OCI-LY7 (cell line): Measurements from ENCODE around the gene DDC. TPM values are rescaled to one million over a fixed set of nuclear protein-coding genes. Genes with fewer than 3 reads are reported as not detected.

Experiments used
- BruUV-seq: library from RNA; stranded (reverse); fragments of 400-500 nt; replicated peaks from 2 replicates; lab custom pipeline; 2021; lab: Mats Ljungman, UMichigan
- CTCF ChIA-PET: fragments of 300-600 bp; sonication (Branson Sonifier 250); formaldehyde crosslinking; loops from one replicate; lab custom pipeline; 2022; ENCODE audit warnings: antibody characterized with exemption; ENCODE audit not compliant: unreplicated experiment; lab: Charles Lee
- POLR2A ChIA-PET: fragments of 300-600 bp; sonication (Branson Sonifier 250); formaldehyde crosslinking; loops from one replicate; lab custom pipeline; 2022; ENCODE audit warnings: antibody characterized with exemption; lab: Charles Lee
- DNase-seq: peaks from one replicate; pipeline ENCODE4 v3.0.0-alpha.2; 2015; ENCODE audit warnings: low spot score
- H2AFZ ChIP-seq: fragments of 200-600 bp; sonication (generic), shearing (Covaris generic); 2 replicates; pipeline ENCODE4 v1.6.1; 2014; ENCODE audit warnings: mild to moderate bottlenecking, antibody characterized with exemption, low read length, moderate library complexity
- H3K27ac ChIP-seq: fragments of 200-600 bp; sonication (generic); 2 replicates; pipeline ENCODE4 v1.5.1; 2014; ENCODE audit warnings: mixed run types, low read depth, mild to moderate bottlenecking, moderate library complexity, low read length, inconsistent platforms; ENCODE audit not compliant: poor library complexity, severe bottlenecking
- H3K36me3 ChIP-seq: fragments of 200-600 bp; sonication (generic); 2 replicates; pipeline ENCODE4 v1.6.1; 2014; ENCODE audit warnings: mild to moderate bottlenecking, antibody characterized with exemption, low read length, moderate library complexity, mixed read lengths; ENCODE audit not compliant: insufficient read depth
- H3K4me1 ChIP-seq: fragments of 200-600 bp; sonication (generic); 2 replicates; pipeline ENCODE4 v1.5.1; 2014; ENCODE audit warnings: mild to moderate bottlenecking, low read length; ENCODE audit not compliant: insufficient read depth, poor library complexity, severe bottlenecking
- H3K4me2 ChIP-seq: fragments of 200-600 bp; sonication (generic); 2 replicates; pipeline ENCODE4 v1.6.1; 2014; ENCODE audit warnings: mild to moderate bottlenecking, low read length
- H3K4me3 ChIP-seq: fragments of 200-600 bp; sonication (generic); 2 replicates; pipeline ENCODE4 v1.5.1; 2014; ENCODE audit warnings: mild to moderate bottlenecking, low read depth, low read length; ENCODE audit not compliant: poor library complexity, severe bottlenecking
- H3K79me2 ChIP-seq: fragments of 200-600 bp; sonication (generic); 2 replicates; pipeline ENCODE4 v1.6.1; 2016; ENCODE audit warnings: low read depth, mild to moderate bottlenecking, low read length, moderate library complexity, mixed read lengths; ENCODE audit not compliant: insufficient read depth
- H3K9me2 ChIP-seq: fragments of 200-600 bp; sonication (generic); 2 replicates; pipeline ENCODE4 v1.6.1; 2016; ENCODE audit warnings: mild to moderate bottlenecking, low read length, mixed read lengths; ENCODE audit not compliant: insufficient read depth
- H3K9me3 ChIP-seq: fragments of 200-600 bp; sonication (generic); 2 replicates; pipeline ENCODE4 v1.6.1; 2014; ENCODE audit warnings: mild to moderate bottlenecking, mixed run types, low read length, mixed read lengths
- H4K20me1 ChIP-seq: fragments of 200-600 bp; sonication (generic); 2 replicates; pipeline ENCODE4 v1.6.1; 2014; ENCODE audit warnings: mild to moderate bottlenecking, antibody characterized with exemption, low read length, moderate library complexity, mixed read lengths; ENCODE audit not compliant: insufficient read depth
- EZH2phosphoT487 ChIP-seq: fragments of 200-600 bp; sonication (generic); IDR thresholded peaks from 2 replicates; pipeline ENCODE4 v1.6.1; 2018; ENCODE audit warnings: low read depth, borderline replicate concordance, mild to moderate bottlenecking, mixed run types, antibody characterized with exemption, low read length, moderate library complexity, mixed read lengths
- intact Hi-C: fragments of 100-400 bp; cut with micrococcal nuclease; formaldehyde crosslinking; loops from one replicate; pipeline ENCODE4 v1.10.0; 2022; ENCODE audit not compliant: unreplicated experiment
- total RNA-seq, 2 experiments: library from RNA; depleted of rRNA in 1 of 2; stranded (reverse); fragments of >200 nt in 1 of 2; shearing (Covaris generic) in 1 of 2; gene quantifications; 2 replicates each; pipeline ENCODE4 v1.2.3, GENCODE V29; 2014 to 2022
- TF ChIP-seq, protein P1 (sequence below): fragments of 200-600 bp; sonication (generic); conservative IDR thresholded peaks from 2 replicates; pipeline ENCODE4 v1.5.1; 2014; ENCODE audit warnings: mild to moderate bottlenecking, antibody characterized with exemption, low read length, moderate library complexity, mixed read lengths

The DDC gene
- total RNA-seq, 2 experiments from 2014 or later: not detected

DNA sequence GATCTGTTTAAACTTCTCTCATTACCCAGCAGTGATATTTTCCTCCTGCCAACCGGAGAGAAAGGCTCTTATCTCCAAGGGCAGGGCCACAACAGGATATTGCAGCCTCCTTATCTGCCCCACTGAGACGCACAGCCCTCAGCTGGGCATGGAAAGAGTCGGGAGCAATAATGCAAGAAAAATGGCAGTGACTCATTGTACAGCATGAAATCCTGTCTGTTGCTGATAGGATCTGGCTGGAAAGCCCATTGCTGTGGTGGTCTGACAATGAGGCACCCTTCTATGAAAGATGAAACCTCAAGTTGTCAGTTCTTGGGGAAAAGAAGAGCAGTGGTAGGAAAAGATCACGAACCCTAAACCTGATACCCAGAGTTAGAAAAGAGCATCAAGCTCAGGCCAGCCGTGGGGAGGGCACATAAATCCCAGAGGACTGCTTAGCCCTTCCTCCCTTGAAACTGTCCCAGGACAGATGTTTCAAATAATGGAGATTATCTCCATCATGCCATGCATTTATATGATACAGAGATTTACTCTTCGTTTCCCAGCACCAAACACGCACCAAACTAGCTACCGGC lies 68.0 kb downstream of the DDC start:
- Histone ChIP-seq H3K9me3 (no peaks in the 10 kb centered on the region), H3K27ac (no peak overlapping the region), H3K79me2 (no peaks in the 10 kb centered on the region), H3K36me3 (no peaks in the 10 kb centered on the region), H3K9me2 (no peaks in the 10 kb centered on the region), H2AFZ (no peak overlapping the region), H3K4me2 (no peak overlapping the region), H3K4me1 (no peaks in the 10 kb centered on the region), H4K20me1 (no peaks in the 10 kb centered on the region), H3K4me3 (no peak overlapping the region)
- no peak for TF ChIP-seq EZH2phosphoT487
- TF ChIP-seq, protein P1, sequence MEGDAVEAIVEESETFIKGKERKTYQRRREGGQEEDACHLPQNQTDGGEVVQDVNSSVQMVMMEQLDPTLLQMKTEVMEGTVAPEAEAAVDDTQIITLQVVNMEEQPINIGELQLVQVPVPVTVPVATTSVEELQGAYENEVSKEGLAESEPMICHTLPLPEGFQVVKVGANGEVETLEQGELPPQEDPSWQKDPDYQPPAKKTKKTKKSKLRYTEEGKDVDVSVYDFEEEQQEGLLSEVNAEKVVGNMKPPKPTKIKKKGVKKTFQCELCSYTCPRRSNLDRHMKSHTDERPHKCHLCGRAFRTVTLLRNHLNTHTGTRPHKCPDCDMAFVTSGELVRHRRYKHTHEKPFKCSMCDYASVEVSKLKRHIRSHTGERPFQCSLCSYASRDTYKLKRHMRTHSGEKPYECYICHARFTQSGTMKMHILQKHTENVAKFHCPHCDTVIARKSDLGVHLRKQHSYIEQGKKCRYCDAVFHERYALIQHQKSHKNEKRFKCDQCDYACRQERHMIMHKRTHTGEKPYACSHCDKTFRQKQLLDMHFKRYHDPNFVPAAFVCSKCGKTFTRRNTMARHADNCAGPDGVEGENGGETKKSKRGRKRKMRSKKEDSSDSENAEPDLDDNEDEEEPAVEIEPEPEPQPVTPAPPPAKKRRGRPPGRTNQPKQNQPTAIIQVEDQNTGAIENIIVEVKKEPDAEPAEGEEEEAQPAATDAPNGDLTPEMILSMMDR: no peak
- intact Hi-C loops: no loop called here
- POLR2A ChIA-PET: interaction anchor here (0.8 kb wide), 1 partner anchor 10 kb away, joined by 4 read pairs; no protein-coding TSS in a partner anchor
- no TSS peak for BruUV-seq
- DNase-seq: no peak
- CTCF ChIA-PET: no interaction called here

DNA sequence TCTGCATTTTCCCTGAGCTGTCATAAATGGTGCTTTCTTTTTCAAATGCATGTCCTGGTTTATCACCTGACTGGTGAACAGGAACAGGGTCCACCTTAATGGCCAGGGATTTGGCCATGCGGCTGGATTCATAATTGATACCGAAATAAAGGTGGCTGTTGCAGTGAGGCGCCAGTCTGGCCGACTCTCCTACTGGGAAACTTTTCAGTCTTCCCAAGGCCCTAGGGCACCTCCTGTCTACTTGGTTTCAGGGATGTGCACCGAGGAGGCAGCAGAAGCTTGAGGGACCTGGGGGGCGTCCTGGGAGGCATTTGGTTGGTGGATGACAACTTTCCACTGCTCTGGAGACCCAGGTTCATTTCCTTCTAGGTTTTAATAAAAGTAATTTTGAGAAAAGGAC lies 68.6 kb downstream of the DDC start:
- TF ChIP-seq, protein P1: no peak
- TF ChIP-seq EZH2phosphoT487: no peak
- Histone ChIP-seq H4K20me1 (no peaks in the 10 kb centered on the region), H3K4me2 (no peak overlapping the region), H3K4me3 (no peak overlapping the region), H3K36me3 (no peaks in the 10 kb centered on the region), H3K4me1 (no peaks in the 10 kb centered on the region), H3K9me3 (no peaks in the 10 kb centered on the region), H3K79me2 (no peaks in the 10 kb centered on the region), H2AFZ (no peak overlapping the region), H3K27ac (no peak overlapping the region), H3K9me2 (no peaks in the 10 kb centered on the region)
- BruUV-seq: no TSS peak
- ChIA-PET POLR2A (interaction anchor here (0.8 kb wide), 1 partner anchor 10 kb away, joined by 4 read pairs; no protein-coding TSS in a partner anchor), CTCF (no interaction called here)
- intact Hi-C loops: no loop called here
- no peak for DNase-seq

DNA sequence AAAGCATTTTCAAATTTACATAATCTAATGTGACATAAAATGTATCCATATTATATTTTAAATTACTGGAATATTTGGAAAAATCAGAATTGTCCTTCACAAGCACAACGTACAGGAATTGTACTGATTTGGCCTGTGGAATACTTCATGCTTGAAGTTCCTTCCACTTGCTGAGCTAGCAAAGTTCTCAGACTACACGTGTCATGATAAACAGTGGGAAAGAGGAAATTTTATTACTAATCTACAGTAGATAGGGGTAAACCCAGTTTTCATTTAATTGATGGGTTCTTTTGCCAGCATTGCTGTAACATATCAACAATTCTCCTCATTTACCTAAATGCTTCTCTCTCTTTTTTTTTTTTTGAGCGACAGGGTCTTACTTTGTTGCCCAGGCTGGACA lies 69.5 kb downstream of the DDC start:
- H3K9me3 ChIP-seq: no peaks in the 10 kb centered on the region
- no peaks in the 10 kb centered on the region for H3K79me2 ChIP-seq
- TF ChIP-seq EZH2phosphoT487: no peak
- TF ChIP-seq, protein P1: no peak
- no peak for DNase-seq
- no TSS peak for BruUV-seq
- no peak overlapping the region for H3K27ac ChIP-seq
- intact Hi-C loops: no loop called here
- H3K4me1 ChIP-seq: no peaks in the 10 kb centered on the region
- no peak overlapping the region for H3K4me2 ChIP-seq
- no peaks in the 10 kb centered on the region for H3K36me3 ChIP-seq
- no peak overlapping the region for H3K4me3 ChIP-seq
- H3K9me2 ChIP-seq: no peaks in the 10 kb centered on the region
- CTCF ChIA-PET: no interaction called here
- no peak overlapping the region for H2AFZ ChIP-seq
- no peaks in the 10 kb centered on the region for H4K20me1 ChIP-seq
- POLR2A ChIA-PET: interaction anchor here (0.6 kb wide), 2 partner anchors 19 to 1550 kb away, joined by 3 to 4 read pairs; no protein-coding TSS in a partner anchor
